Activated naive CD8-positive, alpha-beta T cell (primary cell): ENCODE results near the gene DOHH.

ENCODE experiments used
- H3K27ac Mint-ChIP-seq: one replicate; pipeline ENCODE4 v1.8.0; 2021; ENCODE audit warnings: mixed read lengths
- H3K27me3 Mint-ChIP-seq: one replicate; pipeline ENCODE4 v1.8.0; 2021; ENCODE audit warnings: mixed read lengths
- H3K36me3 Mint-ChIP-seq: one replicate; pipeline ENCODE4 v1.8.0; 2021; ENCODE audit warnings: mixed read lengths
- H3K4me1 Mint-ChIP-seq: one replicate; pipeline ENCODE4 v1.8.0; 2021; ENCODE audit warnings: low read depth, mixed read lengths
- H3K4me3 Mint-ChIP-seq: one replicate; pipeline ENCODE4 v1.8.0; 2021; ENCODE audit warnings: mild to moderate bottlenecking, mixed read lengths
- H3K9me3 Mint-ChIP-seq: one replicate; pipeline ENCODE4 v1.8.0; 2021; ENCODE audit warnings: low read depth, mixed read lengths

Gene DOHH

GRCh38 chr19:3500429-3501101, at the start of gene DOHH:
TSS of gene DOHH (minus strand) at chr19:3500674. CDS start at chr19:3496814, 3,860 bp downstream.
- Mint-ChIP-seq H3K4me1 (peaks cover 31% of the 10 kb centered on the region), H3K27ac (peak within 1 kb of the TSS; percentile 97), H3K4me3 (peak within 1 kb of the TSS; percentile 90), H3K27me3 (no peaks in the 10 kb centered on the region), H3K36me3 (peaks cover 5% of the 10 kb centered on the region), H3K9me3 (no peaks in the 10 kb centered on the region)

GRCh38 chr19:3549816-3550215, 49.3 kb upstream of the DOHH start:
- Mint-ChIP-seq H3K9me3 (no peaks in the 10 kb centered on the region), H3K4me1 (peaks cover 24% of the 10 kb centered on the region), H3K27ac (no peak overlapping the region), H3K27me3 (no peaks in the 10 kb centered on the region), H3K4me3 (no peak overlapping the region), H3K36me3 (no peaks in the 10 kb centered on the region)

- Mint-ChIP-seq H3K9me3 (no peaks in the 10 kb centered on the region), H3K27me3 (no peaks in the 10 kb centered on the region), H3K36me3 (no peaks in the 10 kb centered on the region), H3K27ac (no peak overlapping the region), H3K4me1 (peaks cover 18% of the 10 kb centered on the region), H3K4me3 (no peak overlapping the region)
Measured at GRCh38 chr19:3548606-3549005, 48.1 kb upstream of the DOHH start.

- no peak overlapping the region for H3K27ac Mint-ChIP-seq
- H3K4me3 Mint-ChIP-seq, result no peak overlapping the region
- H3K36me3 Mint-ChIP-seq, result no peaks in the 10 kb centered on the region
- no peaks in the 10 kb centered on the region for H3K9me3 Mint-ChIP-seq
- peaks cover 15% of the 10 kb centered on the region for H3K4me1 Mint-ChIP-seq
- H3K27me3 Mint-ChIP-seq, result no peaks in the 10 kb centered on the region
Measured at GRCh38 chr19:3547767-3548282, 47.4 kb upstream of the DOHH start.

- no peaks in the 10 kb centered on the region for H3K9me3 Mint-ChIP-seq
- no peak overlapping the region for H3K4me3 Mint-ChIP-seq
- peaks cover 15% of the 10 kb centered on the region for H3K4me1 Mint-ChIP-seq
- H3K27me3 Mint-ChIP-seq, result no peaks in the 10 kb centered on the region
- H3K27ac Mint-ChIP-seq, result no peak overlapping the region
- no peaks in the 10 kb centered on the region for H3K36me3 Mint-ChIP-seq
Measured at GRCh38 chr19:3547301-3547731, 46.8 kb upstream of the DOHH start.

GRCh38 chr19:3546119-3546518, 45.6 kb upstream of the DOHH start:
- H3K4me1 Mint-ChIP-seq, result peaks cover 9% of the 10 kb centered on the region
- H3K36me3 Mint-ChIP-seq, result no peaks in the 10 kb centered on the region
- H3K27me3 Mint-ChIP-seq, result no peaks in the 10 kb centered on the region
- no peak overlapping the region for H3K4me3 Mint-ChIP-seq
- no peaks in the 10 kb centered on the region for H3K9me3 Mint-ChIP-seq
- H3K27ac Mint-ChIP-seq, result no peak overlapping the region

- Mint-ChIP-seq H3K4me3 (no peak overlapping the region), H3K9me3 (no peaks in the 10 kb centered on the region), H3K27me3 (no peaks in the 10 kb centered on the region), H3K36me3 (no peaks in the 10 kb centered on the region), H3K27ac (no peak overlapping the region), H3K4me1 (peaks cover 9% of the 10 kb centered on the region)
Measured at GRCh38 chr19:3545669-3546034, 45.2 kb upstream of the DOHH start.

GRCh38 chr19:3544742-3545668, 44.5 kb upstream of the DOHH start:
- Mint-ChIP-seq H3K4me1 (peaks cover 9% of the 10 kb centered on the region), H3K27ac (peak overlapping the region; percentile 28), H3K27me3 (no peaks in the 10 kb centered on the region), H3K36me3 (no peaks in the 10 kb centered on the region), H3K4me3 (no peak overlapping the region), H3K9me3 (no peaks in the 10 kb centered on the region)

- Mint-ChIP-seq H3K4me1 (peaks cover 9% of the 10 kb centered on the region), H3K36me3 (peaks cover 3% of the 10 kb centered on the region), H3K27me3 (no peaks in the 10 kb centered on the region), H3K9me3 (no peaks in the 10 kb centered on the region), H3K4me3 (no peak overlapping the region), H3K27ac (no peak overlapping the region)
Measured at GRCh38 chr19:3544058-3544376, 43.5 kb upstream of the DOHH start.

GRCh38 chr19:3543150-3544057, 42.9 kb upstream of the DOHH start:
- no peak overlapping the region for H3K27ac Mint-ChIP-seq
- no peak overlapping the region for H3K4me3 Mint-ChIP-seq
- H3K9me3 Mint-ChIP-seq, result no peaks in the 10 kb centered on the region
- peaks cover 9% of the 10 kb centered on the region for H3K4me1 Mint-ChIP-seq
- H3K27me3 Mint-ChIP-seq, result no peaks in the 10 kb centered on the region
- H3K36me3 Mint-ChIP-seq, result peaks cover 3% of the 10 kb centered on the region

- Mint-ChIP-seq H3K27me3 (no peaks in the 10 kb centered on the region), H3K9me3 (no peaks in the 10 kb centered on the region), H3K4me3 (no peak overlapping the region), H3K36me3 (peaks cover 3% of the 10 kb centered on the region), H3K27ac (no peak overlapping the region), H3K4me1 (no peaks in the 10 kb centered on the region)
Measured at GRCh38 chr19:3539756-3540118, 39.3 kb upstream of the DOHH start.

- H3K27ac Mint-ChIP-seq, result no peak within 1 kb of the TSS
- H3K4me3 Mint-ChIP-seq, result no peak within 1 kb of the TSS
- H3K4me1 Mint-ChIP-seq, result no peaks in the 10 kb centered on the region
- H3K9me3 Mint-ChIP-seq, result no peaks in the 10 kb centered on the region
- peaks cover 3% of the 10 kb centered on the region for H3K36me3 Mint-ChIP-seq
- no peaks in the 10 kb centered on the region for H3K27me3 Mint-ChIP-seq
Measured at GRCh38 chr19:3538965-3539755, 38.7 kb upstream of the DOHH start, which contains the start of gene TEKTIP1. TSS of gene TEKTIP1 (plus strand) at chr19:3539174. CDS start at chr19:3539178, 4 bp downstream.

GRCh38 chr19:3538258-3538929, 37.9 kb upstream of the DOHH start:
- Mint-ChIP-seq H3K4me1 (no peaks in the 10 kb centered on the region), H3K27ac (no peak overlapping the region), H3K9me3 (no peaks in the 10 kb centered on the region), H3K4me3 (no peak overlapping the region), H3K36me3 (peaks cover 3% of the 10 kb centered on the region), H3K27me3 (no peaks in the 10 kb centered on the region)
